ENCODE measurements around the gene PARD3.
"Not testable (repeated sequence)": the region's sequence is repeated elsewhere in the genome, so short reads cannot be mapped to it uniquely, and the experiment has no call there.

Gene PARD3

DNA sequence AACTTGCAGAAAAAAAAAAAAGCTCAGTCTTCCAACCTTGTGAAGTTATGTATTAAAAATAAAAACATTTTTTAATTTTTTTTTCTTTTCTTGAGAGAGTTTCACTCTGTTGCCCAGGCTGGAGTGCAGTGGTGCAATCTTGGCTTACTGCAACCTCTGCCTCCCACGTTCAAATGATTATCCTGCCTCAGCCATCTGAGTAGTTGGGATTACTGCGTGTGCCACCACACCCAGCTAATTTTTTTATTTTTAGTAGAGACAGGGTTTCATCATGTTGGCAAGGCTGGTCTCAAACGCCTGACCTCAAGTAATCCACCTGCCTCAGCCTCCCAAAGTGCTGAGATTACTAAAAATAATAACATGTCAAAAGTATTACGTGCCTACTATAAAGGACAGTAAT, 375.7 kb downstream of the PARD3 start:
- not testable (repeated sequence) for DNase-seq

GRCh38 chr10:34438741-34439140, 376.4 kb downstream of the PARD3 start:
- no peak for DNase-seq

- no peak for DNase-seq
These were observed 377.2 kb downstream of the PARD3 start for GRCh38 chr10:34437906-34438305.

- no peak for DNase-seq
These were observed 380.9 kb downstream of the PARD3 start for GRCh38 chr10:34434119-34434594.

- no peak for DNase-seq
These were observed 381.6 kb downstream of the PARD3 start for GRCh38 chr10:34433241-34434076.

GRCh38 chr10:34432589-34432988, 382.5 kb downstream of the PARD3 start:
- no peak for DNase-seq

DNA sequence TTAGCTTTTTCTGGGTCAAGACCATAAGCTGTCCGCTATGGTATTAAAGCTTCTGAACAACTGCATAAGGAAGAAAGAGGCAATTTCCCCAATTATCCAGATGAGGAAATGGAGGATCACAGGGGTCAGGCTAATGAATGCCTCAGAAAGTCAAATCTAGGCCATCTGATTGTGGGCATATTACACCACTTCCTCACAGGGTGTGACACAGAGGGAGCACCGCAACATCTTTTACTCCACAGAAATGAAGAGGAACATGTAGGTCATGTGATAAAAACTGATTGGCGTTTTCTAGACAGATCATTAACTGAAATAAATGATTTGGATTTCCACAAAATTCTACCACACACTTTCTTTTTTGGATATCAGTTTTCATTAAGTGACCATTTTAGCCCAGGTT, 384.4 kb downstream of the PARD3 start:
- no peak for DNase-seq

DNA sequence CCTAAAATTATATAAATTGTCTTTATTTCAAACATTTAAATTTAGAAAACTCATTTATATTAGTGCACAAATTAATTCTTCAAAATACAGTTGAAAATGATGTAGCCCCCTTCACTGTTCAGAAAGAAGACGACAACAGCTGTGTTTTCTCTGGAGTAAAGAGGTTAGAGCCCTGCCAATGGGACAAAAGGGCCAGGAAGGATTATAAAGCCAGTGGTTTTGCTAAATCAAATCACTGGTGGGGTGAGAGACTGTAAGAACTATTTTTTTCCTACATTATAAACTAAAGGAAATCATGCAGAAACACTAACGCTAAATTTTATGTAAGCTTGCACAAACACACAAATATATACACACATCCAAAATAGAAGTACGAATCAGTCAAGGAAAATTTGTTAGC, 386.6 kb downstream of the PARD3 start:
- DNase-seq: no peak

GRCh38 chr10:34427911-34428216, 387.2 kb downstream of the PARD3 start:
- DNase-seq: no peak

GRCh38 chr10:34427158-34427910, 387.8 kb downstream of the PARD3 start:
- DNase-seq: not testable (repeated sequence)

- DNase-seq: not testable (repeated sequence)
These were observed 388.4 kb downstream of the PARD3 start for GRCh38 chr10:34426538-34427157.

GRCh38 chr10:34426041-34426440, 389.1 kb downstream of the PARD3 start:
- DNase-seq: no peak

GRCh38 chr10:34423673-34424625, 391.1 kb downstream of the PARD3 start:
- DNase-seq: no peak

DNA sequence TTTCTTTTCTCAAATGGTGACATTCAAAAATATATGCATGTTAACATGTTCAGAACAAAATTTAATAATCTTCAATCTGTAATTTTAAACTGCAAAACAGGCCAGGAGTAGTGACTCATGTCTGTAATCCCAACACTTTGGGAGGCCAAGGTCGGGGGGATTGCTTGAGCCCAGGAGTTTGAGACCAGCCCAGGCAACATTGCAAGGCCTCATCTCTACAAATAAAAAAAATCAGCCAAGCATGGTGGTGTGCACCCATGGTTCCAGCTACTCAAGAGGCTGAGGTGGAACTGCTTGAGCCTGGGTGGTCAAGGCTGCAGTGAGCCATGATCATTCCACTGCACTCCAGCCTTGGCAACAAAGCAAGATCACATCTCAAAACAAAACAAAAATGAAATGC, 394.3 kb downstream of the PARD3 start:
- no peak for DNase-seq

DNA sequence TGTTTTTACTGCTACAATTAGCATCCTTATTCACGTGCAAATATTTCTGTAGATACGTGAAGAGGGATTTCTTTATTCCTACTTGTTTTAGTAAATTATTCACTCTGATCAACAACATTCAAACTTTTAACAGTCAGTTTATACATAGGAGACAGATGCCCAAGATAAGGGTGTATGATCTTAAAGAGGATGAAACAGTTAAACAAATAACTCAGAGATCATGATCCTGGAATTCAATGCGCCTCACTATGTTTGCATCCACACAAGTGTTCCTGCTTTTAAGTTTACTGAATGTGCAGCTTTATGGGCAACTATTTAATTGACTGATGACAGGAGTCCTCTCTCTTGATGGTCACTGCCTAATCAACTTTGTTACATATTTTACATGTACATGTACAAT, 394.8 kb downstream of the PARD3 start:
- DNase-seq: no peak

DNA sequence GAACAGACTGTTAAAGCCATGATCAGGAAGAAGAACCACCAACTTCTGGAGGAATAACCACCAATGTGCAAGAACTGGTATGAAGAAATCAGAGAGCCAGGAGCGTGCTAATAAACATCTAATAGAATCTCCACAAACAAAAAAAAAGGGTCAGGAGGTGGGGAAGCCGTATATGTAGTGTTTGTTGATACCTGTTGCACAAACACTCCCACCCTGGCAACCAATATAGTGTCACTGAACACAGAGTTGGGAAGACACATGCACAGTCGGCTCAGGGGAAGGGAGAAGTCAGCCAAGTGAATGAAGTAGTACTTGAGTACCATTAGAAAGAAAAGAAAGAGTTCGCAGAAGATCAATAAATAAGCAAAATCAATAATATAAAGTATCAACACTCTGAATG, 400.1 kb downstream of the PARD3 start:
- no peak for DNase-seq

DNA sequence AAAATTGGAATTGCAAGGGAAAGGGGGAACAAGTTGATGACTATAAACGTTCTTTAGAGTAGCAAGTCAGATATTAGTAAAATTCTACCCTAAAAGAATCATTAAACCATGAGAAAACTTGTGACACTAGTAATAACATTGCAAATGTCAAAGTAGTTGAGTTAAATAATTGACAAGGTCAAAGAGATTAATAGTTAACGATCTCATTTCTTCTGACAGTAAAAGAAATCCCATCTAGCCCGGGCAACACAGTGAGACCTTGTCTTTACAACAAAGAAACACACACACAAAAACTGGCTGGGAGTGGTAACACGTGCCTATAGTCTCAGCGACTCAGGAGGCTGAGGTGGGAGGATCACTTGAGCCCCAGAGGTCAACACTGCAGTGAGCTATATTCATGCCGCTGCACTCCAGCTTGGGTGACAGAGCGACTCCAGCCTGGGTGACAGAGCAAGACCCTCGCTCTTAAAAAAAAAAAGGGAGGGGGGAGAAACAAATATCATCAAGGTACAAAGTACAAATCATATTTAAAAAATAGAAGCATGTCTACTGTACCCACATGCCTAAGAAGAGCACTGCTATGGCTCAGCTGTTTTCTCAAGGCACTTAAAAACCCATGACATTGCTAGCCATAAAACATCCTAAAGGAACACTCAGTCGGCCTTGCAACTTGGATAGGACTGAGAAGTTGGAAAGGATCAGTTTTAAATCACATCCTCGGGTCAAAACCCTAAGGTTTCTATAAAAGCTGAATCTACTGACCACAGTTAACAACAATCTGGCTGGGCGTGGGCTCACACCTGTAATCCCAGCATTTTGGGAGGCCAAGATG, 401.1 kb downstream of the PARD3 start:
- no peak for DNase-seq

GRCh38 chr10:34413214-34413613, 401.9 kb downstream of the PARD3 start:
- DNase-seq: no peak

DNA sequence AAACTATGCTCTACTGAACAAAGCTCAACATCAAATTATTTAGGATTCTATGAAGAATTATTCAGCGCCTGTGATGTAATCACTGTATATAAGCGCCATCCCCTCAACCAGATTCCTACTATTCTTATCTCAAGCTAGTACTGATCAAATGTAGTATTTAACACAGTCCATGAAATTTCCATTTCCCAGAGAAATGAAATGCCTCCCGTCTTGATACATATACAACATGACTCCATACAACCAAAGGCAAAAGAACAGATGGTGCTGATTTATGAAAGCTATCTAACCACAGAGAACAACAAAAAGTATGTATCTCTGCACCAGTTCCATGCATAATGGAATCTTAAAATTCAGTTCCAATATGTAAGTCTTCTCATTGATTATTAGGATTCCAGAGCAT, 406.1 kb downstream of the PARD3 start:
- no peak for DNase-seq

DNA sequence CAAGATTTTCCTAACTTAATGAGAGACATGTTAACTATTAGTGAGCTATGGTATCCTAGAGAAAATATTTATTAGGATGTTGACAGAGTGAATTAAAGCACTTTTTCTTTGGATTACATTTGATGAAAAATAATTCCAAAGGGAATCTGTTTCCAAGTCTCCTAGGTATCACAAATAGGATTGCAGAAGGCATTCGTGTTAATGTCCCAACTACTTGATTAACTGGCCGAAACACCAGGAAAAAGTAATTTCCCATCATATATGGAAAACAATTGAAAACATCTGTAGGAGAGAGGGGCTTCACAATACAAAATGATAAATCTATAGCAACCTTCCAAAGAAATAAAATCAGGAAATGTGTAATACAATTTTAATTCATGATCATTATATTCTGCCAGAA, 406.7 kb downstream of the PARD3 start:
- DNase-seq: no peak

DNA sequence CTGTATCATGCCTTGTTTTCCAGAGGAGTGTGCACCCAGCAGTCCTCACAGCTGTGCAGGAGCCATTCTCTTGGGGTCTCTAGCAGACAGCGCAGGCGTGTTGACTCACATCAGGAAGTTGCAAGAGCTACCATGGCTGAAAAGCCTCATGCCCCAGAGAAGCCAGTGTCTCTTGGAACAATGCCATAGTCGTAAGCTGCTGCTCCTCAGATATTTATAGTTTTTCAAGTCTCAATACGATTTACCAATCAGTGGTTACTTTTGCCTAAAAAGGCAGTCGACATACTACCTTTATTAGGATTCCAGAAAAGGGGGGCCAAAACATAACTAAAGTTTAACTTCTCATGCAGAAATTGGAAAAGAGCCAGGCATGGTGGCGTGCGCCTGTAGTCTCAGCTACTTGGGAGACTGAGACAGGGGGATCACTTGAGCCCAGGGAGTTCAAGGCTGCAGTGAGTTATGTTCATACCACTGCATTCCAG, 407.7 kb downstream of the PARD3 start:
- no peak for DNase-seq
